Anterior cingulate cortex (tissue), 58 donors: ENCODE results near the gene PCARE.

Experiments
- DNase-seq, 58 donors: peaks; one replicate each; lab custom pipeline; 2025; lab: John Stamatoyannopoulos, UW

Gene PCARE

GRCh38 chr2:29044459-29044858 lies 29.9 kb downstream of the PCARE start:
- no peak for DNase-seq

GRCh38 chr2:29042561-29043075 lies 31.7 kb downstream of the PCARE start:
- DNase-seq, result peak in 20 of 58 donors; percentile 3 to 62 (median 22)

GRCh38 chr2:29041161-29041660 lies 33.1 kb downstream of the PCARE start:
- no peak for DNase-seq

GRCh38 chr2:29040552-29040951 lies 33.8 kb downstream of the PCARE start:
- no peak for DNase-seq

- no peak for DNase-seq
Observed at GRCh38 chr2:29039718-29040480, 34.4 kb downstream of the PCARE start.

DNA sequence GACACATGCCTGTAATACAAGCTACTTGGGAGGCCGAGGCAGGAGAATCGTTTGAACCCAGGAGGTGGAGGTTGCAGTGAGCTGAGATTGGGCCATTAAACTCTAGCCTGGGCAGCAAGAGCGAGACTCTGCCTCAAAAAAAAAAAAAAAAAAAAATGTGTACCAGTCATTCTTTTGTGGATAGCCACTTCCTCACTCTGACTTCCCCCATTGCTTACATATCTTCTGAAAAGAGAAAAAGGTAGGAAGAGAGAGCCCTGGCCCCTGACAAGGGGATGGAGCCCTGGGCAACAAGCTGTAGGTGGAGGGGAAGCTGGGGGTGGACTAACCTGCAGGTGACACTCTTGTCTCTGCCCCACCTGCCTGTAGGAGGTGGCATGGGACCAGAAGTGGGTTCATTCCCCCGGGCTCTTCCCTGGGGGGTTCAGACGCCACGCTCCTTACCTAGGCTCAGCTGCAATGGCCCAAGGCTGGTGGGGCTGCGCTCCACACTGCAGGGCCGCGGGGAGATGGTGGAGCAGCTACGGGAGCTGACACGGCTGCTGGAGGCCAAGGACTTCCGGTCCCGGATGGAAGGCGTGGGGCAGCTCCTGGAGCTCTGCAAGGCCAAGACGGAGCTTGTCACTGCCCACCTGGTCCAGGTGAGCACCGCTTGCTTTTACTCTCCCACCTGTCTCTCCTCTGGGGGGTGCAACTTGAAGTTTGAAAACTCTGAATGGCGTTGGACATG lies 39.1 kb downstream of the PCARE start:
- no peak for DNase-seq

DNA sequence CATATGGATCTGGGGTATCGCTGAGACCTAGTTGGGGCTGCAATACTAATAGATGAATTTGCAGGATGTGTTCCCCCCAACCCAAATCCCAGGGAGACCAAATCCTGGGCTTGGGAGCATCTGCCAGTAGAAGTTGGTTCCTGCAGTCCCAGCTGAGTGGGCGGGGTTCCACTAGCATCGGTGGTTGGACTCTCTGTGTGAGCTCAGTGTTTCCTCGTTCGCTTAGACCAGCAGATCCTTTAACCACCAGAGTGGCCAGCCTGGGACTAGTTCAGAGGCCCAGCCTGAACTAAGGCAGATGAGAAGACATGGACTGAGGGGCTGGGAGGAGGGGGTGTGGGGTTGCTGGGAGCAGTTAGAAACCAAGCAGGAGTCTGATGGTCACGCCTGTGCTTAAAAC lies 40.7 kb downstream of the PCARE start:
- no peak for DNase-seq

DNA sequence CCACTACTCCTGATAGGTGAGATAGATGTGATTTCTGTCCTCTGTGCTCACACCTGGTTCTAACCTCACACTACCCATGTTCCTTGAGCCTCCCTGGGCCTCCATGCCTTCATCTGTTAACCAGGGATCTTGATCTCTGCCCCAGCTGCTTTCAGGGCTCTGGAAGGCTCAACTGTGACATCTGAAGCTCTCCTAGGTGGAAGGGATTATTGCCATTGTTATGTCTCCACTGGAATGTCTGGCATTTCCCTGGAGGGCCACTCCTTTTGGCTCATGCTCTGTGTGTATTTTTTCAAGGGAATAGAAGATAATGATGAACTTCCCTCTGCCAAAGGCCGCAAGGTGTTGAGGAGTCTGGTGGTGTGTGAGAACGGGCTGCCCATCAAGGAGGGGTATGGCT lies 41.2 kb downstream of the PCARE start:
- DNase-seq, result no peak

DNA sequence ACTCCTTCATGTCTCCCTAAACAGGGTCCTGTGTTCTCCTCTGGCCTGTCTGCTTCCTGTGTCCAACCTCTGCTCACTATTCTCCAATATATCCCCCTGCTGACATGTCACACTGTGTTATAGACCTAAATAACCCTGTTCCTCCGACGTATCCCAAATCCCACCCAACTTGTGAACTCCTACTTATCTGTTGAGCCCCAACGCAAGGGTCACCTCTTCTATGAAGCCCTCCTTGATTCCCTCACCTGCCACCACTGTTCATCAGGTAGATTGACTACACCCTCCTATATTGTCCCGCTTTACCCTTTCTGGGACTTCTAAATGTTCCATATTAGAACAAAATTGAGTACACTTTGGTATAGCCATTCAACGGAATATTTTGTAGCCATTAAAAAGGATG lies 42.1 kb downstream of the PCARE start:
- DNase-seq, result no peak

- no peak for DNase-seq
Observed at GRCh38 chr2:29031046-29031445, 43.3 kb downstream of the PCARE start.

- DNase-seq, result no peak
Observed at GRCh38 chr2:29025711-29026110, 48.6 kb downstream of the PCARE start.

- DNase-seq, result no peak
Observed at GRCh38 chr2:29024882-29025430, 49.4 kb downstream of the PCARE start.

DNA sequence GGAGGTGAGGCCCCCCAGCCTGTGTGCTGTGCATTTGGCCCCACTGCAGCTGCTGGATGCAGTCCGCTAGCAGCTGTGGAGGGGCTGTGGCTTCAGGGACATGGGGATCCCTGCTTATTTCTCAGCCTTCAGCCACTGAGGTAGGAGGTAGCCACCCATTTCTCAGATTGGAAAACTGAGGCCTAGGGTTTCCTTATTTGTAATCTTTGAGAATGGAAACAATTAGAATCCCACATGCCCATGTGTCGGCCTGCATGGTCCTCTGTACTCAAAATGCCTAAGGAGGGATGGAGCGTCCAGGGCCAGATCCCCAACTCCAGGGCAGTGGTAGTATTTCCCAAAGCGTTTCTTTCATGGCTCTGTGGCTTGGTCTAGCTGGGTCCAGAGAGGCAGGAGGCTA lies 51.1 kb downstream of the PCARE start:
- DNase-seq, result no peak

DNA sequence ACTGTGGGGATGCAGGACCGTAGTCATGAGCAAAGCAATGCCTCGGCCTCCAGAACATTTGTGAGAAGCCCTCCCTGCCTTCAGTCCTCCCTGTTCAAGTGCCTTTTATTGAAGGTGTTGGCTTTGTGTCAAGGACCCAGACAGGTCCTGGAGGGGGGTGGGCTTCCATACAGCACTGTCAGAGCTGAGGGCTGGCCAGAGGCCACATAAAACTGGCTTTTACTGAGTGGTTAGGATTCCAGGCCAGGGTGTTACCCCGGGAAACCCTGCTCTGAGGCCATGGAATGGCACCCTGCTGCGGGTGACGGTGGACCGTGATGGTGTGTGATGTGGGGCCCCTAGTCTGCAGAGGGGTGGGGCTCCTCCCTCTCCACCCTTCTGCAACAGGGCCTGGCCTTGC lies 51.6 kb downstream of the PCARE start:
- peak in 11 of 58 donors; percentile 9 to 62 (median 18) for DNase-seq

GRCh38 chr2:29021886-29022285 lies 52.4 kb downstream of the PCARE start:
- DNase-seq, result no peak

DNA sequence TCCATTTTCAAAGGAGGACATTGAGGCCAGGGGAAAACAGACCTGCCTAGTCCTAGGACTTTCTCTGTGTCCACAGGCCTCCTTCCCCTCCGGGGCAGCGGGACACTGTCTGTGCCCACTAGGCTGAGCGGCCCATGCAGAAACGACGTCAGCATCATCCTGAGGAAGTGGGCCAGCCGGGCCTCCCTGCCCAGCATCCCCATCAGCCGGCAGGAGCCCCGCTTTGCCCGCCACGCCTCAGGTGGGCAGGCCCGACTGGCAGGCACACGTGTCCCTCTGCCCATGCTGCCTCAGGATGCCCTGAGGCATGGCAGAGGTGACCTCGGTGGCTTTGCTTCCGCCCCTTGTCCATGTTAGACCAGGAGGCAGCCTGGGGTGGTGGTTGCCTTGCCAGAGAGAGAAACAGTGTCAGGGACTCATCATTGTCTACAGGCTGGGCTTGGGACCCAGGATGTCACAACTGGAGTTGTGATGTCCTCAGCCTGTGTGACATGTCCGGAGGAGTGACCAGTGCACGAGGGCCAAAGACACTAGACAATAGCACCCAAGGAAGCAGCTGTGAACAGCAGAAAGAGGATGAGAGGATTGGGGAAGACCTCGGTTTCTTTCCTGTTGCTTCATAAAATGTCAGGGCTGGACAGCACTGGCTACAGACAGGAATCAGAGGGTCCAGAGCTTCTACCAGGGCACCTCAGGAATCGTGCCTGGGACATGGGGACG lies 56.4 kb downstream of the PCARE start:
- DNase-seq, result no peak

DNA sequence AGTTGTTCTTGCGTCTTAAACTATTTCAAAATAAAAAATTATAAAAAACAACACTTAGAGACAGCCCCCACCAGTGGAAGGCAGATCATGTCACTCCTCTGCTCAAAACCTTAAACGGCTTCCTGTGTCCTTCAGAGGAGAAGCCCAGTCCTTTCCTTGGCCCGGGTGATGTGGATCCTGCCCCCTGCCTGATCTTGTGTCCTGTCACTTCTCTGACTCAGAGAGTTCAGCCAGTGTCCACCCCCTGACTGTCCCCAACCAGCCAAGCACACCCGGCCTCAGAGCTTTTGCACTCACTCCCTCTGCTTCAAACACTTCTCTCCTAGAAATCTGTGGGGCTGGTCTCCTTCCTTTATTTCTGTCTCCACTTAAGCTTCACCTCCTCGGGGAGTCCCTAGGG lies 57.8 kb downstream of the PCARE start:
- no peak for DNase-seq

- DNase-seq, result no peak
Observed at GRCh38 chr2:29015701-29016470, 58.4 kb downstream of the PCARE start.

- DNase-seq, result no peak
Observed at GRCh38 chr2:29014811-29015421, 59.4 kb downstream of the PCARE start.
